ENCODE data around the gene EPHB1. TPM values are rescaled to one million over a fixed set of nuclear protein-coding genes. Genes with fewer than 3 reads are reported as not detected.

Gene EPHB1
- total RNA-seq, 4 donors from 2014 or later: 0.30 to 5.3 (median 2.6) TPM

DNA sequence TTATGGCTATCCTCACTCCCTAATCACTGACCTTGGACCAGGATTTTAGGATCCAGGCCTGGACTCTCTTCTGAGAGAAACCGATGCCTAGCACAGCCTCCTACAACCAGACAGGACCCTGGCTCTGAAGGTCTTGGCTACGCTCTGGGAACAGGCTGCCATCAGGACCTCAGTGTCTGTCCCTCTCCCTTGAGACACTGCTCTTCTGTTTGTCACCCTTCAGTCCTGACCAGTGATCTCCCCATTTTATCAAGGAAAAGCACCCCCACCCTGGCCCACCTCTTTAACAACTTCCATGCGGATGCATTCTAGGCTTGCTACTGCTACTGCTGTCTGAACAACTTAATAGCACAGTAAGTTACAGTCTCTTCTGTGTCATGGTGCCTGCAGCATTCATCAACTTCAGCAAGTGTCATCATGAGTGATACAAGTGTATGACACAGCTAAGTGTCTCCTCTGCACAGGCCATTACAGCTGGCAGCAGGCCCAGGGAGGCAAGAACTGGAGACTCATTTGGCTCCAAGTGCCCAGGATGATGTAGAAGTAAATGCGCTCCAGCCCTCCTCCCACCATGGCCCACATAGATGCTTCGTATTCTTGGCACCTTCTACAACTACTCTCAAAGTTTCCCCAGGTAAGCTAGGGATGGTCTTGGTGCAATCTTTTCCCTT is 302.4 kb downstream of the EPHB1 start:
- no peak for DNase-seq (ENCODE audit: low spot score in 2 of 2)
- H3K36me3 ChIP-seq: no peaks in the 10 kb centered on the region
- no peaks in the 10 kb centered on the region for H3K9me3 ChIP-seq
- no peak overlapping the region for H3K4me3 ChIP-seq
- no peaks in the 10 kb centered on the region for H3K4me1 ChIP-seq
- no peaks in the 10 kb centered on the region for H3K27me3 ChIP-seq
- whole genome bisulfite sequencing, 2 donors: 81 to 94% methylated on average over 5 of the region's 5 CpGs
- no peak overlapping the region for H3K27ac ChIP-seq
- TF ChIP-seq POLR2A (IDR thresholded peaks at IDR 0.05): no peak
- TF ChIP-seq, protein P1, sequence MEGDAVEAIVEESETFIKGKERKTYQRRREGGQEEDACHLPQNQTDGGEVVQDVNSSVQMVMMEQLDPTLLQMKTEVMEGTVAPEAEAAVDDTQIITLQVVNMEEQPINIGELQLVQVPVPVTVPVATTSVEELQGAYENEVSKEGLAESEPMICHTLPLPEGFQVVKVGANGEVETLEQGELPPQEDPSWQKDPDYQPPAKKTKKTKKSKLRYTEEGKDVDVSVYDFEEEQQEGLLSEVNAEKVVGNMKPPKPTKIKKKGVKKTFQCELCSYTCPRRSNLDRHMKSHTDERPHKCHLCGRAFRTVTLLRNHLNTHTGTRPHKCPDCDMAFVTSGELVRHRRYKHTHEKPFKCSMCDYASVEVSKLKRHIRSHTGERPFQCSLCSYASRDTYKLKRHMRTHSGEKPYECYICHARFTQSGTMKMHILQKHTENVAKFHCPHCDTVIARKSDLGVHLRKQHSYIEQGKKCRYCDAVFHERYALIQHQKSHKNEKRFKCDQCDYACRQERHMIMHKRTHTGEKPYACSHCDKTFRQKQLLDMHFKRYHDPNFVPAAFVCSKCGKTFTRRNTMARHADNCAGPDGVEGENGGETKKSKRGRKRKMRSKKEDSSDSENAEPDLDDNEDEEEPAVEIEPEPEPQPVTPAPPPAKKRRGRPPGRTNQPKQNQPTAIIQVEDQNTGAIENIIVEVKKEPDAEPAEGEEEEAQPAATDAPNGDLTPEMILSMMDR (IDR thresholded peaks at IDR 0.05): no peak
- TF ChIP-seq EP300 (IDR thresholded peaks at IDR 0.05): no peak

GRCh38 chr3:135099734-135100355 is 304.8 kb downstream of the EPHB1 start:
- Histone ChIP-seq H3K27ac (no peak overlapping the region), H3K36me3 (no peaks in the 10 kb centered on the region), H3K27me3 (no peaks in the 10 kb centered on the region), H3K4me3 (no peak overlapping the region), H3K9me3 (no peaks in the 10 kb centered on the region), H3K4me1 (no peaks in the 10 kb centered on the region)
- no peak for DNase-seq (ENCODE audit: low spot score in 2 of 2)
- TF ChIP-seq POLR2A (IDR thresholded peaks at IDR 0.05): no peak
- TF ChIP-seq, protein P1 (IDR thresholded peaks at IDR 0.05): no peak
- 56 to 63% methylated on average over 5 of the region's 5 CpGs for WGBS, 2 donors

DNA sequence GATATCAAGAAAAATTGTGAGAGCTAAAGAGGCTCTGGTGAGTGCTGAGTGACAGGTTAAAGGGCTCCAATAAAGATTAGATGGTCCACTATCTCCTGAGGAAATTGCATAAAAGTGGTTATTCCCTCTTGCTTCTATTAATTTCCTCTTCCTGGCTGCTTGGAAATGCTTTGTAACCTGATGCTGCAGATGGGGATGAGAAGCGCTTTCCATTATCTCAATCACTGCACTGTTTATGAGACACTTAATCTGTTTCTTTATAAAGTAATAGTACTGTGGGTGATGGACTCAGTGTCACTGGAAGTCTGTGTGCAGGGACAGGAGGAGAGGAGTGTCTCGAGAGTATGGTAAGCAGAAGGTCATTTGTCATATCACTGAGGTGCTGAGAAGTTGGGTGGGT is 305.3 kb downstream of the EPHB1 start:
- Histone ChIP-seq H3K27me3 (no peaks in the 10 kb centered on the region), H3K4me1 (no peaks in the 10 kb centered on the region), H3K9me3 (no peaks in the 10 kb centered on the region), H3K36me3 (no peaks in the 10 kb centered on the region), H3K27ac (no peak overlapping the region), H3K4me3 (no peak overlapping the region)
- TF ChIP-seq POLR2A (IDR thresholded peaks at IDR 0.05): no peak
- TF ChIP-seq, protein P1 (IDR thresholded peaks at IDR 0.05): no peak
- TF ChIP-seq EP300 (IDR thresholded peaks at IDR 0.05): no peak
- WGBS, 2 donors: 58 to 60% methylated on average over 2 of the region's 2 CpGs
- no peak for DNase-seq (ENCODE audit: low spot score in 2 of 2)

DNA sequence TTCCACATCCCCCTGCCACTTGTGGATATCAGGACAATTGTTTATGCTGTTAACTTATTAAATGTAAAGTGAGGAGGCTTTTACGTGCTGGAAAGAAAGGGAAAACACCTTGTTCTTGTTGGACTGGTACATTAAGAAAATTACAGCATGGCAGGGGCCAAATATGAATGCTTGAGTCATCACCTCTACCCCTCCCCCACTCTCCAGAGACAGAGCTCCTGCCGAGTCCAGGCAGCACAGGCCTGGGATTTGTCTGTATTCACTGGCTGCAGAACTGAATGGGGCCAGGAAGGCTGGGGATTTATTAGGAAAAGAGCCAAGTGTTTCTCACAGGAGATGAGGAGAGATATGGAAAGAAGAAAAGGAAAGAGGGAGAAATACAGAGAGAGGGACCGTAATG is 308.9 kb downstream of the EPHB1 start:
- Histone ChIP-seq H3K27me3 (no peaks in the 10 kb centered on the region), H3K27ac (no peak overlapping the region), H3K4me1 (no peaks in the 10 kb centered on the region), H3K36me3 (no peaks in the 10 kb centered on the region), H3K4me3 (no peak overlapping the region), H3K9me3 (no peaks in the 10 kb centered on the region)
- WGBS, 2 donors: 43 to 52% methylated on average over 3 of the region's 3 CpGs
- TF ChIP-seq, protein P1 (IDR thresholded peaks at IDR 0.05): no peak
- TF ChIP-seq EP300 (IDR thresholded peaks at IDR 0.05) (no peak), POLR2A (IDR thresholded peaks at IDR 0.05) (no peak)
- DNase-seq (ENCODE audit: low spot score in 2 of 2): no peak

GRCh38 chr3:135106445-135106844 is 311.4 kb downstream of the EPHB1 start:
- Histone ChIP-seq H3K4me3 (no peak overlapping the region), H3K9me3 (no peaks in the 10 kb centered on the region), H3K27ac (no peak overlapping the region), H3K36me3 (no peaks in the 10 kb centered on the region), H3K4me1 (no peaks in the 10 kb centered on the region), H3K27me3 (no peaks in the 10 kb centered on the region)
- WGBS, 2 donors: 68 to 70% methylated on average over 8 of the region's 8 CpGs
- no peak for TF ChIP-seq POLR2A (IDR thresholded peaks at IDR 0.05)
- TF ChIP-seq, protein P1 (IDR thresholded peaks at IDR 0.05): no peak
- no peak for TF ChIP-seq EP300 (IDR thresholded peaks at IDR 0.05)
- no peak for DNase-seq (ENCODE audit: low spot score in 2 of 2)
